ENCODE results near the gene NDUFA12. TPM values are rescaled to one million over a fixed set of nuclear protein-coding genes. Genes with fewer than 3 reads are reported as not detected.

The NDUFA12 gene
- total RNA-seq, 2 experiments from 2014 or later, result 150 to 156 TPM

GRCh38 chr12:94925729-94926128 is 77.8 kb downstream of the NDUFA12 start:
- Mint-ChIP-seq H3K9me3 (no peaks in the 10 kb centered on the region), H3K27ac (no peak overlapping the region), H3K36me3 (no peaks in the 10 kb centered on the region), H3K4me3 (no peak overlapping the region), H3K27me3 (no peaks in the 10 kb centered on the region), H3K4me1 (ENCODE audit: low read depth) (no peaks in the 10 kb centered on the region)
- POLR2A ChIA-PET, result no interaction called here
- no peak for DNase-seq
- CTCF ChIA-PET, result no interaction called here
- intact Hi-C loops (cut with micrococcal nuclease), result no loop called here

- CTCF ChIA-PET, result no interaction called here
Measured at GRCh38 chr12:94925206-94925605, 78.3 kb downstream of the NDUFA12 start.

GRCh38 chr12:94922561-94922960 is 80.9 kb downstream of the NDUFA12 start:
- no peak overlapping the region for H3K27ac Mint-ChIP-seq
- no peaks in the 10 kb centered on the region for H3K36me3 Mint-ChIP-seq
- ChIA-PET POLR2A (no interaction called here), CTCF (no interaction called here)
- no peaks in the 10 kb centered on the region for H3K4me1 Mint-ChIP-seq (ENCODE audit: low read depth)
- H3K4me3 Mint-ChIP-seq, result no peak overlapping the region
- H3K27me3 Mint-ChIP-seq, result no peaks in the 10 kb centered on the region
- DNase-seq, result no peak
- intact Hi-C loops (cut with micrococcal nuclease), result no loop called here
- no peaks in the 10 kb centered on the region for H3K9me3 Mint-ChIP-seq

More at GRCh38 chr12:94925206-94925605, 78.3 kb downstream of the NDUFA12 start:
- no peak for DNase-seq
- POLR2A ChIA-PET, result no interaction called here
- Mint-ChIP-seq H3K4me3 (no peak overlapping the region), H3K9me3 (no peaks in the 10 kb centered on the region), H3K27ac (no peak overlapping the region), H3K4me1 (ENCODE audit: low read depth) (no peaks in the 10 kb centered on the region), H3K27me3 (no peaks in the 10 kb centered on the region), H3K36me3 (no peaks in the 10 kb centered on the region)
- intact Hi-C loops (cut with micrococcal nuclease), result no loop called here

Other genes starting within 250 kb of the NDUFA12 start
- 10 to 100 TPM; 25.5 to 27.1 TPM for gene NR2C1, start 69.9 kb upstream of the NDUFA12 start, total RNA-seq
- 1 to 10 TPM in 1 of 2 experiments, under 1 TPM in 1; 0.78 to 1.1 TPM for gene FGD6, start 213.8 kb upstream of the NDUFA12 start, total RNA-seq
- gene VEZT, start 214.1 kb upstream of the NDUFA12 start, total RNA-seq, result 10 to 100 TPM; 50.7 to 54.4 TPM

Measured in activated CD4-positive, alpha-beta memory T cell treated with anti-CD3 and anti-CD28 coated beads for 36 hours (primary cell).